ENCODE results near the gene CAMKMT.

The CAMKMT gene

DNA sequence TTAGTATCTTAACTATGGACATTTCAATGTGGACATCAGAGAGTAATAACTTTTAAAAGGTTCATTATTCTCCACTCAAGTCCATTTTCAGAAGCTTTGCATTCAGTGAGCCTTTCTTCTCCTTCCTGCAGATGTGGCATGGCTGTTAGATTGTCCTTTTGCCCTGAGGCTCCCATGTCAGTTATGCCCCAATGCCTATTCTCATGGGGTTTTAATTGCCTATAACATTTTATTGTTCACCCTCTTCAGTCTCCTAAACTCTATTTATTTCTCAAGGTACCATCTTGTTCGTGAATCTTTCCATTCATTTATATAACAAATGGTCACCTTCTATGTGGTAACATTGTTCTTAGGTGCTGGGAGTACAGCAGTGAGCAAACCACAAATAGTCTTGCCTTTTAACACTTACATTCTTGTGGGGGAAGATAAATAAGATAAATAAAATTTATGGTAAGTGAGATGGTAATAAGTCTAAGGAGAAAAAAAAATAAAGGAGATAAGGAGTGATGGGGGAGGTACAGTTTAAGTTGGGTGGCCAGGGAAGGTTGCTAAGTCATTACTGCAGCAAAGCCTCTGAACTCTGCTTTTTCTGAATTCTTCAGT lies 301.8 kb downstream of the CAMKMT start:
- no peaks in the 10 kb centered on the region for H3K9me2 ChIP-seq (ENCODE audit: low read depth, low read length)
- no peak overlapping the region for H2AFZ ChIP-seq (ENCODE audit: low read length)
- H3K79me2 ChIP-seq (ENCODE audit: insufficient read depth, low read length), result no peaks in the 10 kb centered on the region
- no peak overlapping the region for H3K4me2 ChIP-seq (ENCODE audit: low read length)
- no peaks in the 10 kb centered on the region for H3K4me1 ChIP-seq (ENCODE audit: insufficient read depth, low read length, severe bottlenecking)
- H3K27ac ChIP-seq (ENCODE audit: low read depth, low read length, poor library complexity, severe bottlenecking), result no peak overlapping the region
- no peak for TF ChIP-seq EZH2 (IDR thresholded peaks at IDR 0.05; ENCODE audit: borderline replicate concordance, low read length)
- TF ChIP-seq, protein P1, sequence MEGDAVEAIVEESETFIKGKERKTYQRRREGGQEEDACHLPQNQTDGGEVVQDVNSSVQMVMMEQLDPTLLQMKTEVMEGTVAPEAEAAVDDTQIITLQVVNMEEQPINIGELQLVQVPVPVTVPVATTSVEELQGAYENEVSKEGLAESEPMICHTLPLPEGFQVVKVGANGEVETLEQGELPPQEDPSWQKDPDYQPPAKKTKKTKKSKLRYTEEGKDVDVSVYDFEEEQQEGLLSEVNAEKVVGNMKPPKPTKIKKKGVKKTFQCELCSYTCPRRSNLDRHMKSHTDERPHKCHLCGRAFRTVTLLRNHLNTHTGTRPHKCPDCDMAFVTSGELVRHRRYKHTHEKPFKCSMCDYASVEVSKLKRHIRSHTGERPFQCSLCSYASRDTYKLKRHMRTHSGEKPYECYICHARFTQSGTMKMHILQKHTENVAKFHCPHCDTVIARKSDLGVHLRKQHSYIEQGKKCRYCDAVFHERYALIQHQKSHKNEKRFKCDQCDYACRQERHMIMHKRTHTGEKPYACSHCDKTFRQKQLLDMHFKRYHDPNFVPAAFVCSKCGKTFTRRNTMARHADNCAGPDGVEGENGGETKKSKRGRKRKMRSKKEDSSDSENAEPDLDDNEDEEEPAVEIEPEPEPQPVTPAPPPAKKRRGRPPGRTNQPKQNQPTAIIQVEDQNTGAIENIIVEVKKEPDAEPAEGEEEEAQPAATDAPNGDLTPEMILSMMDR (IDR thresholded peaks at IDR 0.05; ENCODE audit: low read length), result no peak
- H3K36me3 ChIP-seq (ENCODE audit: insufficient read depth, low read length), result no peaks in the 10 kb centered on the region
- H3F3A ChIP-seq (ENCODE audit: insufficient read depth, low read length), result no peaks in the 10 kb centered on the region
- H3K9me3 ChIP-seq (ENCODE audit: low read length), result no peaks in the 10 kb centered on the region
- H4K20me1 ChIP-seq (ENCODE audit: insufficient read depth, low read length), result no peaks in the 10 kb centered on the region
- no peak overlapping the region for H3K4me3 ChIP-seq (ENCODE audit: low read depth, low read length, poor library complexity, severe bottlenecking)
- H3K27me3 ChIP-seq (ENCODE audit: insufficient read depth, low read length), result no peaks in the 10 kb centered on the region
- H3K9ac ChIP-seq (ENCODE audit: low read length), result no peak overlapping the region

DNA sequence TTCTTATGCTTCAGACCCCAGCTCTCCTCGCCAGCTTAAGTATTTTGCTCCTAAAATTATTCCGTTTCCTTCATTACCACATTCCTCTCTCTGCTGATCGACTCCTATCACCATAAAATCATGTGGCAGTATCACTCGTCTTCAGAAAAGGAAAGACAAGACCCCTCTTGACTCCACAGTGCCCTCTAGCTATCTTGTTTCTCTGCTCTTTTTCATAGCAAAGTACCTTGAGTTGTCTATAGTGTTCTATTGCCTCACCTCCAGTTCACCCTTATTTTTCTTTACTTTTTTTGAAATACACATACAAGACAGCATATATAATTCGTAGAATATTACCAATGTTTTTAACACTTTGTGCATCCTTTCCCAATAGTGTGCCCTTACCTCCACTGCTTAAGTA lies 306.6 kb downstream of the CAMKMT start:
- no peaks in the 10 kb centered on the region for H4K20me1 ChIP-seq (ENCODE audit: insufficient read depth, low read length)
- no peaks in the 10 kb centered on the region for H3K9me2 ChIP-seq (ENCODE audit: low read depth, low read length)
- no peaks in the 10 kb centered on the region for H3K9me3 ChIP-seq (ENCODE audit: low read length)
- H3F3A ChIP-seq (ENCODE audit: insufficient read depth, low read length), result no peaks in the 10 kb centered on the region
- H2AFZ ChIP-seq (ENCODE audit: low read length), result no peak overlapping the region
- H3K4me3 ChIP-seq (ENCODE audit: low read depth, low read length, poor library complexity, severe bottlenecking), result no peak overlapping the region
- no peak overlapping the region for H3K9ac ChIP-seq (ENCODE audit: low read length)
- no peaks in the 10 kb centered on the region for H3K27me3 ChIP-seq (ENCODE audit: insufficient read depth, low read length)
- H3K36me3 ChIP-seq (ENCODE audit: insufficient read depth, low read length), result no peaks in the 10 kb centered on the region
- H3K4me2 ChIP-seq (ENCODE audit: low read length), result no peak overlapping the region
- no peak for TF ChIP-seq EZH2 (IDR thresholded peaks at IDR 0.05; ENCODE audit: borderline replicate concordance, low read length)
- TF ChIP-seq, protein P1 (IDR thresholded peaks at IDR 0.05; ENCODE audit: low read length), result peak; percentile 74
- H3K79me2 ChIP-seq (ENCODE audit: insufficient read depth, low read length), result no peaks in the 10 kb centered on the region
- H3K4me1 ChIP-seq (ENCODE audit: insufficient read depth, low read length, severe bottlenecking), result no peaks in the 10 kb centered on the region
- no peak overlapping the region for H3K27ac ChIP-seq (ENCODE audit: low read depth, low read length, poor library complexity, severe bottlenecking)

DNA sequence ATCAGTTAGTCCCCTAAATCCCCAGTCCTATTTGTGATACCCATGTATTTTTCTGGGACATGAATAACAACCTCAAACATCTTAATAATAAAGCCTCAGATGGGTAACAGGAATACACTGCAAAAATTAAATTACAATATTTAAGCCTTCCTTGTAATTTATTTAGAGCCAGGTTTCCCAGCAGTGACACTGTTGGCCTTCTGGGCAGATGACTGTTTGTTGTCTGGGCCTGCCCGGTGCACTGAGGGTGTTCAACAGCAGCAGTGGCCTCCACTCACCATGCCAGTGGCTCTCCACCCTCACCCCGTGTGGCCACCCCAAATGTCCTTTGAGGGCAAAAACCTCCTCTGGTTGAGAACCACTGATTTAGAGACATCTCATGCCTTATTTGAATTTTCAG lies 309.5 kb downstream of the CAMKMT start:
- H3K27ac ChIP-seq (ENCODE audit: low read depth, low read length, poor library complexity, severe bottlenecking), result no peak overlapping the region
- H3K9me3 ChIP-seq (ENCODE audit: low read length), result no peaks in the 10 kb centered on the region
- no peak overlapping the region for H3K9ac ChIP-seq (ENCODE audit: low read length)
- no peaks in the 10 kb centered on the region for H3K9me2 ChIP-seq (ENCODE audit: low read depth, low read length)
- H3K4me1 ChIP-seq (ENCODE audit: insufficient read depth, low read length, severe bottlenecking), result peaks cover 10% of the 10 kb centered on the region
- no peaks in the 10 kb centered on the region for H3K79me2 ChIP-seq (ENCODE audit: insufficient read depth, low read length)
- no peak overlapping the region for H2AFZ ChIP-seq (ENCODE audit: low read length)
- H3K36me3 ChIP-seq (ENCODE audit: insufficient read depth, low read length), result no peaks in the 10 kb centered on the region
- H3F3A ChIP-seq (ENCODE audit: insufficient read depth, low read length), result no peaks in the 10 kb centered on the region
- no peak overlapping the region for H3K4me3 ChIP-seq (ENCODE audit: low read depth, low read length, poor library complexity, severe bottlenecking)
- H3K27me3 ChIP-seq (ENCODE audit: insufficient read depth, low read length), result no peaks in the 10 kb centered on the region
- no peaks in the 10 kb centered on the region for H4K20me1 ChIP-seq (ENCODE audit: insufficient read depth, low read length)
- no peak overlapping the region for H3K4me2 ChIP-seq (ENCODE audit: low read length)
- TF ChIP-seq EZH2 (IDR thresholded peaks at IDR 0.05; ENCODE audit: borderline replicate concordance, low read length), result no peak
- TF ChIP-seq, protein P1 (IDR thresholded peaks at IDR 0.05; ENCODE audit: low read length), result no peak
